ENCODE results near the gene SLC7A14.

GRCh38 chr3:170513642-170514041 lies 72.2 kb downstream of the SLC7A14 start:
- TF ChIP-seq EZH2 (IDR thresholded peaks at IDR 0.05; ENCODE audit: borderline replicate concordance, control insufficient read depth, low read depth, low read length): no peak
- TF ChIP-seq BCL11A (IDR thresholded peaks at IDR 0.05; ENCODE audit: low read depth, low read length): no peak
- TF ChIP-seq, protein P1, sequence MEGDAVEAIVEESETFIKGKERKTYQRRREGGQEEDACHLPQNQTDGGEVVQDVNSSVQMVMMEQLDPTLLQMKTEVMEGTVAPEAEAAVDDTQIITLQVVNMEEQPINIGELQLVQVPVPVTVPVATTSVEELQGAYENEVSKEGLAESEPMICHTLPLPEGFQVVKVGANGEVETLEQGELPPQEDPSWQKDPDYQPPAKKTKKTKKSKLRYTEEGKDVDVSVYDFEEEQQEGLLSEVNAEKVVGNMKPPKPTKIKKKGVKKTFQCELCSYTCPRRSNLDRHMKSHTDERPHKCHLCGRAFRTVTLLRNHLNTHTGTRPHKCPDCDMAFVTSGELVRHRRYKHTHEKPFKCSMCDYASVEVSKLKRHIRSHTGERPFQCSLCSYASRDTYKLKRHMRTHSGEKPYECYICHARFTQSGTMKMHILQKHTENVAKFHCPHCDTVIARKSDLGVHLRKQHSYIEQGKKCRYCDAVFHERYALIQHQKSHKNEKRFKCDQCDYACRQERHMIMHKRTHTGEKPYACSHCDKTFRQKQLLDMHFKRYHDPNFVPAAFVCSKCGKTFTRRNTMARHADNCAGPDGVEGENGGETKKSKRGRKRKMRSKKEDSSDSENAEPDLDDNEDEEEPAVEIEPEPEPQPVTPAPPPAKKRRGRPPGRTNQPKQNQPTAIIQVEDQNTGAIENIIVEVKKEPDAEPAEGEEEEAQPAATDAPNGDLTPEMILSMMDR (IDR thresholded peaks at IDR 0.05 in 2 of 3, conservative IDR thresholded peaks at IDR 0.05 in 1 of 3; ENCODE audit: control insufficient read depth in 2 of 3, extremely low read depth in 1 of 3, insufficient read depth in 1 of 3, low read depth in 3 of 3, low read length in 3 of 3): no peak
- no peak for TF ChIP-seq POLR2AphosphoS5 (IDR thresholded peaks at IDR 0.05; ENCODE audit: low read length)
- TF ChIP-seq MEF2A (IDR thresholded peaks at IDR 0.05; ENCODE audit: insufficient read depth, low read depth, low read length): no peak
- no peak for TF ChIP-seq RBBP5 (conservative IDR thresholded peaks at IDR 0.05)
- TF ChIP-seq YY1 (IDR thresholded peaks at IDR 0.05; ENCODE audit: low read depth, low read length): no peak
- TF ChIP-seq GABPA (IDR thresholded peaks at IDR 0.05; ENCODE audit: low read depth): no peak
- TF ChIP-seq PML (IDR thresholded peaks at IDR 0.05; ENCODE audit: low read length): no peak
- no peak for TF ChIP-seq BRCA1 (IDR thresholded peaks at IDR 0.05; ENCODE audit: low read depth, low read length)
- TF ChIP-seq EGR1 (IDR thresholded peaks at IDR 0.05; ENCODE audit: borderline replicate concordance in 1 of 2, low read depth in 2 of 2, low read length in 2 of 2): no peak
- TF ChIP-seq FOXM1 (IDR thresholded peaks at IDR 0.05; ENCODE audit: low read depth, low read length): no peak
